HG03354 (cell line): ENCODE measurements around the gene POLD4.
"Not testable (repeated sequence)": the region's sequence is repeated elsewhere in the genome, so short reads cannot be mapped to it uniquely, and the experiment has no call there.

Experiments
- ATAC-seq: cut with Tn5 transposase; IDR thresholded peaks from one replicate; pipeline ENCODE4 v1.9.1; 2021; ENCODE audit warnings: mild to moderate bottlenecking; ENCODE audit not compliant: unreplicated experiment, poor library complexity, severe bottlenecking

Gene POLD4

DNA sequence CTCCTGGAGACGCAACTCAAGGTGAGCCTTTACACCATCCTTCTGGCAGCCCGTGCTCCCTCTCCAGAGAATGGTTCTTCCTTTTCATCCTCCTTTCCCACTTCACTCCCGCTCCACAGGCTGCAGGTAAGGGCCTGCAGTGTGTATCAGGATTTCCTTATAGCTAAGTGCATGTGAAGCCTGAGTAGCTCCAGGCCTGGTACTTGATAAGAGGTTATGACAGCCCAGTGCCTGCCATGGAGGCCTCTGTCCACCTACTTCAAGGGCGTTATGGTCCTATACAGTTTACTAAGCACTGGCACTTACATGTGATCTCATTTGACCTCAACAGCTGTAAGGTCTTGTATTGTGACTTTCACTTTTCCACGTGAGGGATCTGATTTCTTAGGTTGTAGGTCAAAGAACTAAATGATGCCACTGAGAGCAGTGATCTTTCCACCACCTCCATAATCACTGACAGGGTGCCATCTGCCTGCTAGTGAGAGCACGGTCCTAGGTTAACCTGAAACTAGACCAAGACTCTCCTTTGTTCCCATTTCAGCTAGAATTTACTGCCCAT is 32.0 kb downstream of the POLD4 start:
- ATAC-seq: no peak

DNA sequence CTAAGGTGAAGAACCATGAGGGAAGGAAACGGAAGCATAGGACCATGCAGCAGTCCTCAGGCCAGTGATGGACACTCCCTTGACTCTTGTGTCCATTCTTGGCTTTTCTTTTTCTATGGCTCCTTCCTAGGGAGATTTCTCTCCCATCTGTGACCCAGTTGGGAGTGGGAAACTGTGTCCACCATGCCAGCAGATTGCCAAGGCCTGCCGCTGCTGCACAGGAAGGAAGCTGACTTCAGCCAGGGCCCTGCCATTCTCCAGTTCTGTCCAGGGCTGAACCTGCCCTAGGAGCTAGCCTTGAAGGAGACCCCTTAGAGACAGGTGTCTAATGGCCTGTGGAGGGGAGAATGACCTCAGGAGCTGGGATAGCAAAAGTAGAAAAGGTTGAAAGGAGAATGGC is 32.7 kb downstream of the POLD4 start:
- no peak for ATAC-seq

DNA sequence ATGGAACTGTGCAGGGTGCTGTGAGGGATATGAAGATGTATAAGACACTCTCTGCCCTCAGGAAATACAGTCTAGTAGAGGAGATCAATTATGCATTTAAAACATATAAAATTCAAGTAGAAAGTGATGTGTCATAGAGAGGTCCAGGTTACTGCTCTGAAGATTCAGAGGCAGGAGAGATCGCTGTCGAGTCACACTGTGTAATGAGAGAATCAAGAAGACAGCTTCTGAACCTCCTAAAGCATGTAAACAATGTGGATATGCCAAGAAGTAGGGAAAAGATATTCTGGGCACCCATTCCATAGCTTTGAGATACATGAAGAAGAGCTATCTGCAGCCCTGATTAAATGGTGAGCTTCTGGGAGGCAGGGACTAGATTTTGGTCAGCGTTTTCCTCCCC is 33.3 kb downstream of the POLD4 start:
- no peak for ATAC-seq

DNA sequence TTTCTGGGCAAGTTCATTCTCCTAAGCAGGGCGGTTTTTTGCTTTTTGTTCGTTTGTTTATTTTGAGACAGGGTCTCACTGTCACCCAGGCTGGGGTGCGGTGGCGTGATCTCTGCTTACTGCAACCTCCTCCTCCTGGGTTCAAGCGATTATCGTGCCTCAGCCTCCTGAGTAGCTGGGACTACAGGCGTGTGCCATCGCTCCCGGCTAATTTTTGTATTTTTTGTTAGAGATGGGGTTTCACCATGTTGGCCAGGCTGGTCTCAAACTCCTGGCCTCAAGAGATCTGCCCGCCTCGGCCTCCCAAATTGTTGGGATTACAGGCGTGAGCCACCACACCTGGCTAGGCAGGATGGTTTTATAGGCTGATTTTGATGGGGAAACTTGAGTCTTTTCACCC is 34.5 kb downstream of the POLD4 start:
- not testable (repeated sequence) for ATAC-seq

- ATAC-seq: peak; percentile 2
Measured at GRCh38 chr11:67317888-67318555, 35.3 kb downstream of the POLD4 start.

DNA sequence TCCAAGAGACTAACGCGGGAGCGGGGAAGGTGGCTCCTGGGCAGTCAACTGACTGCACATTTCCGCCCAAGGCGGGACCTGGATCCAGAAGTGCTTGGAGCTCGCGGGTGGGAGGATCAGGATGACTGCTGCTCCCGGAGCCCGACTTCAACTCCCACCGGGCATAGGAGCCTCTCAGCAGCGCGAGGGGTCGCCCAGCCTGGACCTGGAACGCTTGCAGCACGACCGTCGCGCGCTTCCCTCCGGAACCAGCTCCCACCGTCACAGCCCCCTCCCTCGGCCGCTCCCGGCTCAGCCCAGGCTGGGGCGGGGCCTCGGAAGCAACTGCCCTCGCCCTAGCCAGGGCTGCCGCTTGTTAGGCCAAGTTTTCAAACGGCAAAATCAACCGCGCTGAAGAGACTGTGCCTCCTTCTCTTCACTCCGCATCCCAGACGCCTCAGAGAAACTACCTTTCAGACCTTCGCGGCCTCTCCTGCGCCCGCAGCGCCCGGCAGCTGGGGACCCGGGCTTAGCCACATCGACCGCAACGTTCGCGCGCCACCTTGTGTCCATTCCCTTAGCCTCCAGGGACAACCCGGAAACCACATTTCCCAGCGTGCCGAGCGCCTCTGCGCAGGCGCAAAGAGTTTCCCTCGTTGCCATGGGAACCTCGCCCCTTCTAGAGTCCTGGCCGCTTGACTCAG is 36.0 kb downstream of the POLD4 start:
- peak; percentile 80 for ATAC-seq

DNA sequence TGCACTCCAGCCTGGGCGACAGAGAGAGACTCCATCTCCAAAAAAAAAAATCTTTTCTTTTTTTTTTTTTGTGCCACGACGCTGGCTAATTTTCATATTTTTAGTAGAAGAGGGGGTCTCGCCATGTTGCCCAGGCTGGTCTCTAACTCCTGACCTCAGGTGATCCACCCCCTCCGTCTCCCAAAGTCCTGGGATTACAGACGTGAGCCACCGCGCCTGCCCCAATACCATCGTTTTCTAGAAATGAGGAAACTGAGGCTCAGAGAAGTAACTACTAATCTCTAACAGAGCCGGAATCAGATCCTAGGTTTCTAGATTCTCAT is 36.5 kb downstream of the POLD4 start:
- no peak for ATAC-seq

- no peak for ATAC-seq
Measured at GRCh38 chr11:67315325-67315909, 37.9 kb downstream of the POLD4 start.

GRCh38 chr11:67314218-67314617 is 39.1 kb downstream of the POLD4 start:
- no peak for ATAC-seq

DNA sequence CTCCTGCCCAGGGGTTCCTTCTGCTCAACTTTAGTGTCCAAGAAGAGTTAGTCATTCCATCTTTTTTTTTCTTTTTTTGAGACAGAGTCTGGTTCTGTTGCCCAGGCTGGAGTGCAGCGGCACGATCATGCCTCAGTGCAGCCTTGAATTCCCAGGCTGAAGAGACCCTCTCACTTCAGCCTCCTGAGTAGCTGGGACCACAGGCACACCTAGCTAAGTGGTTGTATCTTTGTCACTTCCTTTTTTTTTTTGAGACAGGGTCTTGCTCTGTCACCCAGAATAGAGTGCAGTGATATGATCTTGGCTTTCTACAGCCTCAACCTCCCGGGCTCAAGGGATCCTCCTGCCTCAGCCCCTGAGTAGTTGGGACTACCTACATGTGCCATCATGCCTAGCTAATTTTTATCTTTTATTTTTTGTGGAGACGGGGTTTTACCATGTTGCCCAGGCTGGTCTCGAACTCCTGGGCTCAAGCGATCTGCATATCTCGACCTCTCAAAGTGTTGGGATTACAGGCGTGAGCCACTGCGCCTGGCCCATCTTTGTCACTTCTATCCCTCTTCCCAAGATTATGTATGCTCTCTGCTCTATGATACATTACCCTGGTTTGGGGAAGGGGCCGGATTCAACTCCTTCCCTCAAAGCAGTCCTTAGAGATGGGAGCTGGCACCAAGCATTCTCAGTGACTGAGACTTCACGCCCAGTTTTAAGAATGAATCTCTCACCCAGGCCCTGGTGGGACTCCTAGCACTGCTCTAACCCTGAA is 40.0 kb downstream of the POLD4 start:
- ATAC-seq: no peak

- no peak for ATAC-seq
Measured at GRCh38 chr11:67312187-67313021, 40.9 kb downstream of the POLD4 start.

- no peak for ATAC-seq
Measured at GRCh38 chr11:67311556-67312082, 41.7 kb downstream of the POLD4 start.

GRCh38 chr11:67311051-67311555 is 42.2 kb downstream of the POLD4 start:
- no peak for ATAC-seq

DNA sequence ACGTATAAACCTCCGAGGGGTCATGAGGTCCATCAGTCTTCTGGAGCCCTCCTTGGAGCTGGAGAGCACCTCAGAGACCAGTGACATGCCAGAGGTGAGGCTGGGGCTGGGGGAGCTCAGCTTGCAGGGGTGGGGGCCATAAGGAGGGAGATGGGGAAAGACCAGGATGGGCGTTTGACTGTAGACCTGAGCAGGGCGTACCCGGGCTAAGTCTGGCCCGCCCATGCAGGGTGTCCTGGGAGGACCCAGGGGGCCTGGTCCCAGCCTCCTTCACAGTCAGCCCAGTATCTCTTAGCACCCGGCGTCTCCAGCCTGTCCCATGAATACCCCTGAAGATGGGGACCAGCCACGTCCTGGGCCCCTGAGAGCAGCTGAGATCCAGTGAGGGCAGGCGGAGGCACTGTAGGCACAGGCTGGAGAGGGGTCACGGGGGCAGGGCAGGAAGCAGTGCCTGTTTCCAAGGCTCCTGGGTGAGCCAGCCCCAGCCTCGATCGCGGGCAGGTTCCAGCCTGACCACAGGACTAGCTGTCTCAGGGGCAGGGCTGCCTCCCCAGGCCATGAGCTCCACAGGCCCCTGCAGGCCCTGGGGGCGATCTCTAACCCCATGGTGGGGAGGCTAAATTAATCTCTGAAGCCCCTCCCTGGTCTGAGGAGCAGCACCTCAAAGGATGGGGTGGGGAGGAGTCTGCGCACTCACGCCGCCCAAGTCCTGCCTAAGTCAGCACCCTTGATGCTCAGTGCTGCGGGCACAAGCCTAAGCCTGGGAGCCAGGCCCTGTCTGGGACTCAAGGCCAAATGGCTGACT is 42.9 kb downstream of the POLD4 start:
- no peak for ATAC-seq

- ATAC-seq: no peak
Measured at GRCh38 chr11:67309661-67310061, 43.7 kb downstream of the POLD4 start.

GRCh38 chr11:67309166-67309565 is 44.2 kb downstream of the POLD4 start:
- no peak for ATAC-seq

GRCh38 chr11:67308031-67308866 is 45.1 kb downstream of the POLD4 start:
- no peak for ATAC-seq
